Testis (tissue), 2 donors: ENCODE data around the gene ARFGAP1.

Experiments used
- POLR2A ChIP-seq: fragments of 450-650 bp; IDR thresholded peaks from one replicate; pipeline ENCODE4 v1.6.1; 2017; ENCODE audit warnings: antibody characterized with exemption, mild to moderate bottlenecking, moderate library complexity
- TF ChIP-seq, protein P1 (sequence below), 3 experiments: fragments of 450-650 bp in 2 of 3; fragments of 200-600 bp in 1 of 3; sonication (generic) in 1 of 3; IDR thresholded peaks; one replicate each; pipeline ENCODE4 v1.5.1; 2016 to 2019; ENCODE audit warnings: antibody characterized with exemption in 3 of 3, mild to moderate bottlenecking in 2 of 3, moderate library complexity in 1 of 3

DNA sequence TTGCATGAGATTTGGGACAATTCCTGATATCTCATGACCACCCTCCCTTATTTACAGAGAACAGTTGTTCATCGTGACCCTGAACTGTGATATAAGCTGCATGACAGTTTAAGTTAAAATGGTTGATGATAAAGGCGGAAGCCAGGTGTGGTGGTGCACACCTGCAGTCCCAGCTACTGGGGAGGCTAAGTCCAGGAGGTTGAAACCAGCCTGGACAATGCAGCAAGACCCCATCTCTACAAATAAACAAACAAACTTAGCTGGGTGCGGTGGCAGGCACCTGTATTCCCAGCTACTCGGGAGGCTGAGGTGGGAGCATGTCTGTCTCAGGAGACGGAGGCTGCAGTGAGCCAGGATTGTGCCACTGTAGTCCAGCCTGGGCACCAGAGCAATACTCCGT lies 44.4 kb downstream of the ARFGAP1 start:
- TF ChIP-seq, protein P1, sequence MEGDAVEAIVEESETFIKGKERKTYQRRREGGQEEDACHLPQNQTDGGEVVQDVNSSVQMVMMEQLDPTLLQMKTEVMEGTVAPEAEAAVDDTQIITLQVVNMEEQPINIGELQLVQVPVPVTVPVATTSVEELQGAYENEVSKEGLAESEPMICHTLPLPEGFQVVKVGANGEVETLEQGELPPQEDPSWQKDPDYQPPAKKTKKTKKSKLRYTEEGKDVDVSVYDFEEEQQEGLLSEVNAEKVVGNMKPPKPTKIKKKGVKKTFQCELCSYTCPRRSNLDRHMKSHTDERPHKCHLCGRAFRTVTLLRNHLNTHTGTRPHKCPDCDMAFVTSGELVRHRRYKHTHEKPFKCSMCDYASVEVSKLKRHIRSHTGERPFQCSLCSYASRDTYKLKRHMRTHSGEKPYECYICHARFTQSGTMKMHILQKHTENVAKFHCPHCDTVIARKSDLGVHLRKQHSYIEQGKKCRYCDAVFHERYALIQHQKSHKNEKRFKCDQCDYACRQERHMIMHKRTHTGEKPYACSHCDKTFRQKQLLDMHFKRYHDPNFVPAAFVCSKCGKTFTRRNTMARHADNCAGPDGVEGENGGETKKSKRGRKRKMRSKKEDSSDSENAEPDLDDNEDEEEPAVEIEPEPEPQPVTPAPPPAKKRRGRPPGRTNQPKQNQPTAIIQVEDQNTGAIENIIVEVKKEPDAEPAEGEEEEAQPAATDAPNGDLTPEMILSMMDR (IDR thresholded peaks at IDR 0.05) = no peak
- TF ChIP-seq POLR2A = no peak
